SK-N-SH (cell line): ENCODE results near the gene RNF223. TPM values are rescaled to one million over a fixed set of nuclear protein-coding genes. Genes with fewer than 3 reads are reported as not detected.
"Not testable (repeated sequence)": the region's sequence is repeated elsewhere in the genome, so short reads cannot be mapped to it uniquely, and the experiment has no call there.

Source experiments
- CTCF ChIA-PET: fragments of 300-600, 350-600 bp; formaldehyde crosslinking; extraction: SDS; loops from one replicate; lab custom pipeline; 2021; lab: Yijun Ruan, JAX
- POLR2A ChIA-PET: fragments of 350-600 bp; sonication (Branson Sonifier 250); formaldehyde crosslinking; extraction: SDS; loops from one replicate; lab custom pipeline; 2020; ENCODE audit warnings: antibody characterized with exemption, inconsistent platforms; lab: Yijun Ruan, JAX
- DNase-seq: peaks from one replicate; pipeline ENCODE4 v3.0.0; 2012
- H2AFZ ChIP-seq: fragments of 200-600 bp; sonication (generic); 2 replicates; pipeline ENCODE4 v1.8.1; 2016; ENCODE audit warnings: antibody characterized with exemption, mild to moderate bottlenecking, low read depth
- H3F3A ChIP-seq: fragments of 200-600 bp; sonication (generic); replicated peaks from 2 replicates; pipeline ENCODE3; 2016; ENCODE audit warnings: antibody characterized with exemption, mild to moderate bottlenecking; ENCODE audit not compliant: insufficient read depth
- H3K27ac ChIP-seq, 2 experiments: fragments of 200-500 bp in 1 of 2; fragments of 200-600 bp in 1 of 2; sonication (Bioruptor generic) in 1 of 2; sonication (generic), shearing (Covaris generic) in 1 of 2; 2 replicates each; pipeline versions ENCODE4 v1.5.1 to v1.6.1; 2014 to 2016; ENCODE audit warnings: low read depth in 2 of 2, inconsistent platforms in 1 of 2, low read length in 1 of 2, mild to moderate bottlenecking in 1 of 2, mixed read lengths in 1 of 2
- H3K27me3 ChIP-seq: fragments of 200-600 bp; sonication (generic), shearing (Covaris generic); 2 replicates; pipeline ENCODE4 v1.6.1; 2016; ENCODE audit warnings: mixed run types; ENCODE audit not compliant: insufficient read depth
- H3K36me3 ChIP-seq, 2 experiments: fragments of 200-500 bp in 1 of 2; fragments of 200-600 bp in 1 of 2; sonication (Bioruptor generic) in 1 of 2; sonication (generic) in 1 of 2; replicated peaks in 1 of 2; 2 replicates each; pipeline versions ENCODE3 to v1.5.1; 2014 to 2016; ENCODE audit warnings: low read length in 1 of 2, mild to moderate bottlenecking in 1 of 2; ENCODE audit not compliant: insufficient read depth in 2 of 2, control insufficient read depth in 1 of 2
- H3K4me1 ChIP-seq, 2 experiments: fragments of 200-500 bp in 1 of 2; fragments of 200-600 bp in 1 of 2; sonication (Bioruptor generic) in 1 of 2; sonication (generic), shearing (Covaris generic) in 1 of 2; 2 replicates each; pipeline versions ENCODE4 v1.5.1 to v1.6.1; 2014 to 2016; ENCODE audit warnings: low read depth in 1 of 2, low read length in 1 of 2, mixed run types in 1 of 2; ENCODE audit not compliant: insufficient read depth in 2 of 2, control insufficient read depth in 1 of 2
- H3K4me2 ChIP-seq: fragments of 200-600 bp; sonication (generic), shearing (Covaris generic); 2 replicates; pipeline ENCODE4 v1.6.1; 2017; ENCODE audit warnings: mixed run types
- H3K4me3 ChIP-seq, 2 experiments: fragments of 200-500 bp in 1 of 2; fragments of 200-600 bp in 1 of 2; sonication (Bioruptor generic) in 1 of 2; sonication (generic), shearing (Covaris generic) in 1 of 2; 2 replicates each; pipeline versions ENCODE4 v1.5.1 to v1.8.1; 2014 to 2016; ENCODE audit warnings: low read depth in 2 of 2, inconsistent platforms in 1 of 2, low read length in 1 of 2, mild to moderate bottlenecking in 1 of 2, mixed read lengths in 1 of 2, moderate library complexity in 1 of 2
- H3K79me2 ChIP-seq: fragments of 200-600 bp; sonication (generic); 2 replicates; pipeline ENCODE4 v1.8.1; 2017; ENCODE audit warnings: mild to moderate bottlenecking; ENCODE audit not compliant: insufficient read depth
- H3K9ac ChIP-seq: fragments of 200-600 bp; sonication (generic); 2 replicates; pipeline ENCODE4 v1.6.1; 2017; ENCODE audit warnings: mixed run types
- H3K9me2 ChIP-seq: fragments of 200-600 bp; sonication (generic); 2 replicates; pipeline ENCODE4 v1.6.1; 2017; ENCODE audit warnings: mixed run types
- H3K9me3 ChIP-seq: fragments of 200-600 bp; sonication (generic); 2 replicates; pipeline ENCODE4 v1.6.1; 2017; ENCODE audit warnings: mixed run types, mild to moderate bottlenecking, moderate library complexity
- H4K20me1 ChIP-seq: fragments of 200-600 bp; sonication (generic); 2 replicates; pipeline ENCODE4 v1.6.1; 2017; ENCODE audit warnings: mild to moderate bottlenecking, mixed run types; ENCODE audit not compliant: insufficient read depth
- CHD2 ChIP-seq: fragments of 150-350 bp; IDR thresholded peaks from 2 replicates; pipeline ENCODE4 v1.6.1; 2018; ENCODE audit warnings: low read length; ENCODE audit not compliant: partially characterized antibody
- ELF1 ChIP-seq: IDR thresholded peaks from 2 replicates; pipeline ENCODE4 v1.4.0; 2012
- EP300 ChIP-seq, 2 experiments: IDR thresholded peaks; 2 replicates each; pipeline versions ENCODE4 v1.4.0 to v1.6.1; 2012; ENCODE audit warnings: borderline replicate concordance in 1 of 2, low read depth in 1 of 2, low read length in 1 of 2
- EZH2phosphoT487 ChIP-seq: fragments of 200-600 bp; sonication (generic); IDR thresholded peaks from 2 replicates; pipeline ENCODE4 v1.6.1; 2017; ENCODE audit warnings: low read depth, mixed run types, mild to moderate bottlenecking, antibody characterized with exemption, moderate library complexity, borderline replicate concordance
- FOSL2 ChIP-seq: IDR thresholded peaks from 2 replicates; pipeline ENCODE4 v1.4.0; 2012; ENCODE audit warnings: low read depth, mild to moderate bottlenecking, moderate library complexity, borderline replicate concordance
- FOXJ3 ChIP-seq: sonication (generic); formaldehyde crosslinking; IDR thresholded peaks from 2 replicates; pipeline ENCODE4 v1.5.1; 2020; ENCODE audit warnings: mild to moderate bottlenecking, missing genetic modification reagents
- FOXM1 ChIP-seq: IDR thresholded peaks from 2 replicates; pipeline ENCODE4 v1.4.0; 2012; ENCODE audit warnings: low read depth, mild to moderate bottlenecking
- JUND ChIP-seq: IDR thresholded peaks from 2 replicates; pipeline ENCODE4 v1.4.0; 2012
- MEF2A ChIP-seq: IDR thresholded peaks from 2 replicates; pipeline ENCODE4 v1.4.0; 2012; ENCODE audit warnings: low read depth, borderline replicate concordance
- MXI1 ChIP-seq: IDR thresholded peaks from 2 replicates; pipeline ENCODE4 v1.6.1; 2012; ENCODE audit warnings: mild to moderate bottlenecking, low read depth, low read length, improper control_type of control experiment
- NFIC ChIP-seq: IDR thresholded peaks from 2 replicates; pipeline ENCODE4 v1.4.0; 2012; ENCODE audit warnings: borderline replicate concordance
- NRF1 ChIP-seq: IDR thresholded peaks from 2 replicates; pipeline ENCODE4 v1.6.1; 2012; ENCODE audit warnings: low read depth, mild to moderate bottlenecking, low read length
- POLR2AphosphoS5 ChIP-seq: IDR thresholded peaks from 2 replicates; pipeline ENCODE4 v1.6.1; 2012; ENCODE audit warnings: low read depth, low read length
- RAD21 ChIP-seq: IDR thresholded peaks from 2 replicates; pipeline ENCODE4 v1.6.1; 2012; ENCODE audit warnings: mild to moderate bottlenecking, low read length
- RCOR1 ChIP-seq: fragments of 150-350 bp; IDR thresholded peaks from 2 replicates; pipeline ENCODE4 v1.6.1; 2017; ENCODE audit warnings: antibody characterized with exemption, low read length
- RXRA ChIP-seq: IDR thresholded peaks from 2 replicates; pipeline ENCODE4 v1.4.0; 2012; ENCODE audit warnings: low read depth, mild to moderate bottlenecking, borderline replicate concordance
- SMC3 ChIP-seq: IDR thresholded peaks from 2 replicates; pipeline ENCODE4 v1.6.1; 2012; ENCODE audit warnings: low read depth, low read length, improper control_type of control experiment
- TCF12 ChIP-seq: IDR thresholded peaks from 2 replicates; pipeline ENCODE4 v1.4.0; 2012
- YY1 ChIP-seq: IDR thresholded peaks from 2 replicates; pipeline ENCODE4 v1.4.0; 2012; ENCODE audit warnings: low read depth, mild to moderate bottlenecking
- WGBS: methylation state at CpG from one replicate; pipeline ENCODE4 v1.1.6; 2017; ENCODE audit warnings: low lambda C conversion rate; 5-methylcytosine and 5-hydroxymethylcytosine counted together
- polyA plus RNA-seq, 3 experiments: library from polyadenylated mRNA; depleted of rRNA; stranded (reverse); fragments of >200 nt; gene quantifications; 2 replicates each; pipeline ENCODE4 v1.2.3, GENCODE V29; 2012
- TF ChIP-seq, protein P1 (sequence below): fragments of 150-350 bp; IDR thresholded peaks from 2 replicates; pipeline ENCODE4 v1.6.1; 2016; ENCODE audit warnings: mild to moderate bottlenecking, low read depth, low read length

RNF223 gene
- polyA plus RNA-seq, 1 of the 3 experiments (the other 2 are of a cell fraction): not detected

DNA sequence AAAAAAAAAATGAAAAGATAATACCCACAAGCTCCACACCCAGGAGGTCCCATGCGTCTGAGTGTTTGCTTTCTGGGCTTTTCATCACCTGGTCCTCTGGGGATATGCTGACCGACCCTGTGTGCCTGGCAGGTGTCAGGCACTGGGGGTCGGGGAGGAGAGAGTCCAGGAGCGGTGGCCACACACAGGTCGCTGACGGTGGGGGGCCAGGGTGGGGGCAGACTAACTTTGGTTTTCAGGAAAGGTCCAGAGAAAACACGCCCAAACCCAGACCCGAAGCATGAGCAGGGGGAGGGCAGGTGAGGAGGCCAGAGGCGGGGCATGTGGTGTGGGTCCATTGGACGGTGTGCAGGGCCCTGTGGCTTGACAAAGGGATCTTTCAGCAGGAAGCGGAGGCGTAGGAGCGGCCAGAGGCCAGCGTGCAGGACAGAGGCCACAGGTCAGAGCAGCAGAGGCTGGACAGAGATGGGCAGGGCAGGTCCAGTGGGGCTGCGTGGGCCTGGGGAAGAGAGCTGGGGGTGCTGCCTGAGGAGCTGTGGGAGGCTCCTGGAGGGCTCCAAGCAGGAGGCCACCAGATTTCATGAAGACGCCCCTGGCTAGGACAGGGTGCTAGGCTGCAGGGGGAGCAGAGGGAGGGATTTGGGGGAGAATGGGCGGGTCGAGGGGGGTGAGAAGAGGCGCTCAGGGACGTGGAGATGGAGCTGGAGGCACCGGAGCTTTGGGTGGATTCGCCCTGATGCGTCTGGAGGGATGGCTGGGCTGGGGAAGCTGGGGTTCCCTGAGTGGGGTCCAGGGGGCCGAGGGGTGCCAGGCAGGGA, 15.8 kb downstream of the RNF223 start:
- WGBS: 10% methylated on average over 22 of the region's 24 CpGs

DNA sequence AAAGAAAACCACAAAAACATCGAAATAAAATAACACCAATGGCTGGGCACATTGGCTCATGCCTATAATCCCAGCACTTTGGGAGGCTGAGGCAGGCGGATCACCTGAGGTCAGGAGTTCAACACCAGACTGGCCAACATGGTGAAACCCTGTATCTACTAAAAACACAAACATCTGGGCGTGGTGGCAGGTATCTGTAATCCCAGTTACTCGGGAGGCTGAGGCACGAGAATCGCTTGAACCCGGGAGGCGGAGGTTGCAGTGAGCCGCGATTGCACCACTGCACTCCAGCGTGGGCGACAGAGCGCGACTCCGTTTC, 16.4 kb downstream of the RNF223 start:
- H3K36me3 ChIP-seq, H3K9ac ChIP-seq, H4K20me1 ChIP-seq, H3K27ac ChIP-seq, H3K4me3 ChIP-seq, H3K4me1 ChIP-seq, H3K79me2 ChIP-seq, POLR2A ChIA-PET, H3F3A ChIP-seq, H3K4me2 ChIP-seq, H3K9me2 ChIP-seq, H3K9me3 ChIP-seq, DNase-seq, H2AFZ ChIP-seq: not testable (repeated sequence)
- 29% methylated on average over 15 of the region's 15 CpGs for WGBS
- CTCF ChIA-PET: interaction anchor here (1.0 to 1.6 kb wide), 3 partner anchors 8 to 65 kb away, joined by 3 to 4 read pairs (median 3); no protein-coding TSS in a partner anchor
- H3K27me3 ChIP-seq: peaks cover 20% of the 10 kb centered on the region; the same call in 1 of the 2 replicates

More for the DNA sequence above, 15.8 kb downstream of the RNF223 start:
- no peak for DNase-seq
- Histone ChIP-seq H3K9ac (no peak overlapping the region), H3K4me2 (peak overlapping the region; percentile 69; the same call in 1 of the 2 replicates), H3K36me3 (peaks cover 0 to 5% of the 10 kb centered on the region in 2 experiments), H2AFZ (no peak overlapping the region), H3K9me2 (no peaks in the 10 kb centered on the region), H4K20me1 (no peaks in the 10 kb centered on the region), H3K27me3 (peaks cover 20% of the 10 kb centered on the region; the same call in 1 of the 2 replicates)
- TF ChIP-seq RXRA (no peak), JUND (no peak), POLR2AphosphoS5 (no peak), FOSL2 (no peak), MXI1 (no peak), NRF1 (no peak), EZH2phosphoT487 (no peak), TCF12 (no peak), SMC3 (no peak), FOXM1 (no peak), FOXJ3 (CRISPR knock-in tag) (no peak), EP300 (IDR thresholded peaks at IDR 0.05; ENCODE audit: borderline replicate concordance in 1 of 2, low read depth in 1 of 2, low read length in 1 of 2) (no peak), RAD21 (no peak), RCOR1 (no peak), NFIC (no peak), CHD2 (no peak), YY1 (no peak), MEF2A (no peak), ELF1 (no peak)
- TF ChIP-seq, protein P1, sequence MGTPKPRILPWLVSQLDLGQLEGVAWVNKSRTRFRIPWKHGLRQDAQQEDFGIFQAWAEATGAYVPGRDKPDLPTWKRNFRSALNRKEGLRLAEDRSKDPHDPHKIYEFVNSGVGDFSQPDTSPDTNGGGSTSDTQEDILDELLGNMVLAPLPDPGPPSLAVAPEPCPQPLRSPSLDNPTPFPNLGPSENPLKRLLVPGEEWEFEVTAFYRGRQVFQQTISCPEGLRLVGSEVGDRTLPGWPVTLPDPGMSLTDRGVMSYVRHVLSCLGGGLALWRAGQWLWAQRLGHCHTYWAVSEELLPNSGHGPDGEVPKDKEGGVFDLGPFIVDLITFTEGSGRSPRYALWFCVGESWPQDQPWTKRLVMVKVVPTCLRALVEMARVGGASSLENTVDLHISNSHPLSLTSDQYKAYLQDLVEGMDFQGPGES: no peak
- TF ChIP-seq, all 33 proteins: peak for 0
- peaks cover 3% of the 10 kb centered on the region for H3F3A ChIP-seq
- no peak overlapping the region for H3K27ac ChIP-seq
- no peak overlapping the region for H3K4me3 ChIP-seq
- no peaks in the 10 kb centered on the region for H3K79me2 ChIP-seq
- ChIA-PET POLR2A (no interaction called here), CTCF (interaction anchor here (0.8 to 15.4 kb wide), 14 partner anchors 7 to 234 kb away, joined by 3 to 216 read pairs (median 4); partner anchors contain the start of gene PERM1)
- H3K9me3 ChIP-seq: no peaks in the 10 kb centered on the region
- H3K4me1 ChIP-seq: peaks cover 0 to 3% of the 10 kb centered on the region in 2 experiments; a peak in 1 of 4 replicates
